ENCODE measurements around the gene MAOB.
"Not testable (repeated sequence)": the region's sequence is repeated elsewhere in the genome, so short reads cannot be mapped to it uniquely, and the experiment has no call there.

Gene MAOB
- 0 reads per million in 2 experiments for total RNA-seq

- no peak for DNase-seq (ENCODE audit: low read depth)
These were observed at the start of gene MAOB for GRCh38 chrX:43882294-43882681. MAOB (minus strand) TSS chrX:43882450; CDS start chrX:43882299, 151 bp downstream.

DNA sequence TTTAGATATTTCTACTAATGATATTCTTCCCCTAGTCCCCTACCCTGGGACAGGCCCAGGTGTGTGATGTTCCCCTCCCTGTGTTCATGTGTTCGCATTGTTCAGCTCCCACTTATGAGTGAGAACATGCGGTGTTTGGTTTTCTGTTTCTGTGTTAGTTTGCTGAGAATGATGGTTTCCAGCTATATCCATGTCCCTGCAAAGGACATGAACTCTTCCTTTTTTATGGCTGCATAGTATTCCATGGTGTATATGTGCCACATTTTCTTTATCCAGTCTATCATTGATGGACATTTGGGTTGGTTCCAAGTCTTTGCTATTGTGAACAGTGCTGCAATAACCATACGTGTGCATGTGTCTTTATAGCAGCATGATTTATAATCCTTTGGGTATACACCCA is 39.8 kb upstream of the MAOB start:
- DNase-seq (ENCODE audit: low read depth), result not testable (repeated sequence)

DNA sequence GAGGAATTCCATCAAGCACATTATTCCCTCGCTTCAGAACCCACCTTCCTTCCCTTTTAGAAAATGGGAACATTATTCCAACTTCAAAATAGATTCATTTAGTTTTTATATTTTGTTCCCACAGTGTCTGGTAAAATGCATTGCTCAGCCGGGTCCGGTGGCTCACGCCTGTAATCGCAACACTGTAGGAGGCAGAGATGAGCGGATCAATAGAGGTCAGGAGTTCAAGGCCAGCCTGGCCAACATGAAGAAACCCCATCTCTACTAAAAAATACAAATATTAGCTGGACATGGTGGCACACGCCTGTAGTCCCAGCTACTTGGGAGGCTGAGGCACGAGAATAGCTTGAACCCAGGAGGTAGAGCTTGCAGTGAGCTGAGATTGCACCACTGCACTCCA is 28.5 kb upstream of the MAOB start:
- not testable (repeated sequence) for DNase-seq (ENCODE audit: low read depth)

DNA sequence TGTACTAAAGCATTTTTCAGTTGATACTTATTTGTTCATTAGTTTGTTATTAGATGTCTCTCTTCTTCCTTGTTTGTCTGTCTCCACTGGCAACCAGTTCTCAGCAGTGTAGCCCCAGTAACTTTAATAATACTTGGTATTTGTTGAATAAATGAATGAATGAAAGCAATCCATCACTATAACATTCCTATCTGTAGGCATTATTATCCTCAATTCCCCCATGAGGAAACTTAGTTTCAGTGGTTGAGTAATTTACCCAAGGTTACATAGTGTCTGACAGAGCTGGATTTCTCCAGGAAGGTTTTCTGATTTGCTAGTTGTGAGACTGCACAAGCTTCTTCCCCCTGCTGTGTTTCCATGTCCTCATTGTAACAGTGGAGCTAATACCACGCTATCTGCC is 27.8 kb upstream of the MAOB start:
- no peak for DNase-seq (ENCODE audit: low read depth)

GRCh38 chrX:43909141-43909540 is 26.9 kb upstream of the MAOB start:
- no peak for DNase-seq (ENCODE audit: low read depth)

GRCh38 chrX:43899878-43900815 is 17.9 kb upstream of the MAOB start:
- no peak for DNase-seq (ENCODE audit: low read depth)

DNA sequence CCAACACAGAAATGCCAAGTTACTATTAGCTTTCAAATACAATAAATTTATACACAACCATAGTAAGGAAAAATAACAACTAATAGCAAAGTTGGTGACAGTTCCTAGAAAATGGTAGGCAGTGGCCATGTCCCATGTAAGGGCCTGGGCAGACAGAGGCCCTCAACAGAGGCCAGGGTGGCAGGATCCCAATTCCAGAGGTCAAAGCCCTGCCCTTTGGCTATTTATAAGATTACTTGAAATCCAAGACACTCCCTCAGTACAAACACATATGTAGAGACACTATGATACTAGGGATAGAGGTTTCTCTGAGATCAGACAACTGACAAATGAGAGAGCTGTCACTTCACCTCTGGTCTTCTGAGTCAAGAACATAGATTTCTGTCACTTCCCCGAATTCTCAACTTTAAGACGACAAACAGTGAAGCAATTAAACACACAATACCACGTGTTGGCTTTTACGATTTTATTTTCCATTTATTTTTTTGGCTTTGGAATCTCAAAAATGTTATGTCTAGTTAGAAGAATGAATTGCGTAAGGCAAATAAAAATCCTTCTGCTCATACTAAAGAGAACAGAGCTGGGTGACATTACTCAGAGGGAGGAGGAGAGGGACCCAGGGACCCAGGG is 16.3 kb upstream of the MAOB start:
- DNase-seq (ENCODE audit: low read depth), result no peak

DNA sequence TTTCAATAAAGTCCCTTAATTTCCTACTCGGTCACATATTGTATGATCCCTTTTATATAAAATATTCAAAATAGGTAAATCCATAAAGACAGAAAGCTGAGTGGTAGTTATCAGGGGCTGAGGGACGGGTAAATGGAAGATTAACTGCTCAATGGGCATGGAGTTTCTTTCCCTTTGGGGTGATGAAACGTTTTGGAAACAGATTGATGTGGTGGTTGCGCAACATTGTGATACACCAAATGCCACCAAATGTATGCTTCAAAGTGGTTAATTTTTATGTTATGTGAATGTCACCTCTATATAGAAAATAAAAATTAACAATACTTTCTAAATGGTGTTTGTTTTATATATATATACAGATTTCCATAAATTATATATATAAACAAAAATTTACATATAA is 15.0 kb upstream of the MAOB start:
- DNase-seq (ENCODE audit: low read depth), result no peak

- no peak for DNase-seq (ENCODE audit: low read depth)
These were observed 10.2 kb upstream of the MAOB start for GRCh38 chrX:43892336-43892870.

DNA sequence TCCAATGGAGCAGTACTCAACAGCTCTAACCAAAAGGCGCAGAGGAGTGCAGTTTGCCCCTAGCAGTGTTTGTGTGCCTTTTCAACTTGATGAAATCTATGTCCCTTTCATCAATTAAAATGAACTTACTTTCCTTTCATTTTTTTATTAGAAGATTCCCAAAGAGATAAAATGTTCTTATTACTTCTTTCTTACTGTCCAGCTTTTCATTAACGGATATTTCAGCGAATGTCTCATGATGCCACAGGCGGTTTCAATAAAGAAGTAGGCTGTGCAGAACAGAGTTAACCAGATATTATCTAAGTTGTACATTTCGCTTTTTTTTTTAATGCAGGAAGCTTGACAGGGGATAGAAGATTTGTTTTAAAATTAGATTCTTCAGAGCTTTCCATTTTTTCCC is 3.4 kb upstream of the MAOB start:
- DNase-seq (ENCODE audit: low read depth), result no peak

GRCh38 chrX:43881410-43882293 is 598 bp downstream of the MAOB start:
- no peak for DNase-seq (ENCODE audit: low read depth)

- DNase-seq (ENCODE audit: low read depth), result no peak
These were observed 1.8 kb downstream of the MAOB start for GRCh38 chrX:43880425-43880824.

- no peak for DNase-seq (ENCODE audit: low read depth)
These were observed 3.2 kb downstream of the MAOB start for GRCh38 chrX:43878906-43879526.

GRCh38 chrX:43876680-43877079 is 5.6 kb downstream of the MAOB start:
- no peak for DNase-seq (ENCODE audit: low read depth)

GRCh38 chrX:43870758-43871419 is 11.4 kb downstream of the MAOB start:
- no peak for DNase-seq (ENCODE audit: low read depth)

DNA sequence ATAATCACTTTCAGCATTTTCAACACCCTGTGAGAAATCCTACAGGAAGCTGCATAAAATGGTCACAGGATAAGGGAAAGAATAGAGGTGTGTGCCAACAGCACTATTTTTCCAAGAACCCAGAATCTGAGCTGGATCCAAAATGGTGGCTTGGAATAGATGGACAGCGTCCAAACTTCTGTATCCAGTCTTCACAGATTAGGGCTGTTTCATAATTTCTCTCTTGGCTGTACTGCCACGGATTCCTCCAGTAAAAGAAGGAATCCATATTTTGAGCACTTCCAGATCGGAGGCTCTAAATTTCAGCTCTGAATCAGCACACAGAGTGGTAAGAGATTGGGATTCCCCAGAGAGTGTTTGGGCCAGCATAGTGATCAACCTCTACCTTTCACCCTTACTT is 12.2 kb downstream of the MAOB start:
- no peak for DNase-seq (ENCODE audit: low read depth)

DNA sequence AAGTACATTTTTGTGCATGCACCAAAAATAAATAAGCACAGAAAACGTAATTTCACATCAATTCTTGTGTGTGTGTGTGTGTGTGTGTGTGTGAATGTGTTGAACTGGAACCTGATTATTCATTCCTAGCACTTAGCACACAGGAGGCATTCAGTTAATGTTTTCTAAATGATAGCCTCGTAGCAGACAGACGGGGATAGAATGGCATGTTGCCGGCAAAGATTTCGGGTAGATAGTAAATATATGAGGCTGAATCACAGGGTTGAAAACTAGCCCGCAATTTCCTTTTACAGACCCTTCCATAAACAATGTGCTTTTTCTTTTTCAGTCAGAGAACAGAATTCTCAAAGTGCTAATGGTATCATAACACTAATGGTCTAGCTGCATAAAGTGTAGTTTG is 13.5 kb downstream of the MAOB start:
- no peak for DNase-seq (ENCODE audit: low read depth)

DNA sequence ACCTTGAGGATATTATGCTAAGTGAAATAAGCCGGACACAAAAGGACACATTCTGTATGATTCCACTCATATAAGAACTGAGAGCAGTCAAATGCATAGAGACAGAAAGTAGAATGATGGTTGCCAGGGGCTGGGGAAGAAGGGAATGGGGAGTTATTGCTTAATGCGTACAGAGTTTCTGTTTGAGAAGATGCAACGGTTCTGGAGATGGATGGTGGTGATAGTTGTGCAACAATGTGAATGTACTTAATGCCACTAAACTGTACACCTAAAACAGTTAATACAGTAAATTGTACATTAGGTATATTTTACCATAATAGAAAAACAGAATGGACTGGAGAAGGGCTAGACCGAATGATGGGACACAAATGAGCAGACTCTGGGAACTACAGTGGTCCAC is 15.8 kb downstream of the MAOB start:
- no peak for DNase-seq (ENCODE audit: low read depth)

DNA sequence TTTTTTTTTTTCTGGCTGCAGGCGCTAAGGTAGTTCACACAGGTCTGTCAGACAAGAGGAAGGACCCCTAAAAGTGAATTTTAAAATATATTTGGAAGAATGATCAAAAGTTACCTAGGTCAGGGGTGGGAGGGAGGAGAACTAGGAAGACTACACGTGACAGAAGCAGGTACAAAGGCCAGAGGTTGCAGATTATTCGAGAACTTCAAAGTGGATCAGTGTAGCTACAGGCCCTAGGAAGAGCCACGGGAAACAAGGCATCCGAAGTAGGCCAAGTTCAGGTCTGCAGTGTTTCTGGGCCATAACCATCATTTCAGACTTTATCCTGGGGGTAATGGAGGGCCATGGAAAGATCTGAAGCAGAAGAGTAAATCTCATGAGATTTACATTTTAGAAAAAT is 16.5 kb downstream of the MAOB start:
- DNase-seq (ENCODE audit: low read depth), result no peak

DNA sequence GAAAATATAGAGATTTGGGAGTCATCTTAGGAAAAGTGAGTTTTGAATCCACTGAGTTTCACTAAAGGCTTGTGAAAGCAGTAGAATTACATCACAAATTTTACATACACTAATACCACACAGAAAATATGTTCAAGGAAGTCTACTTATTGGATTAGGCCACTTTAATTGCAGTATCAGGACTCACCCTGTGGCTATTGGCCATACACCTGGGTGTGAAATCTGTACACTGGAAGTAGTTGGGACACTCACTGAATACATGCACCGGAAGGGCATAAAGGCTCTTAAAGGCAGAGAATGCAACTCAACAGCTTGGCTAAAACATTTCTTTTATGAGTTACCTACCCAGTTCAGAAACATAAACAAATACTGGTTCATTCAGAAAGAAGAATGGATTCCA is 19.8 kb downstream of the MAOB start:
- DNase-seq (ENCODE audit: low read depth), result no peak

GRCh38 chrX:43861750-43862149 is 20.5 kb downstream of the MAOB start:
- DNase-seq (ENCODE audit: low read depth), result no peak

All from T follicular helper cell (primary cell).